B cell (primary cell): ENCODE data around the gene GRB10. TPM values are rescaled to one million over a fixed set of nuclear protein-coding genes. Genes with fewer than 3 reads are reported as not detected.

Source experiments
- ATAC-seq: fragments of 200-7000 bp; cut with Tn5 transposase; one replicate; pipeline ENCODE4 v1.10.0; 2021; ENCODE audit warnings: low read depth, mild to moderate bottlenecking, moderate number of reproducible peaks, moderate library complexity
- CTCF ChIA-PET: fragments of 350-600 bp; sonication (Branson Sonifier 250); formaldehyde crosslinking; loops from one replicate; lab custom pipeline; 2021; ENCODE audit warnings: antibody characterized with exemption, inconsistent platforms; lab: Charles Lee
- POLR2A ChIA-PET: fragments of 350-600 bp; sonication (Branson Sonifier 250); formaldehyde crosslinking; loops from one replicate; lab custom pipeline; 2021; ENCODE audit warnings: antibody characterized with exemption; lab: Charles Lee
- DNase-seq: peaks from one replicate; pipeline ENCODE4 v3.0.0; 2013
- H2AFZ ChIP-seq: 2 replicates; pipeline ENCODE4 v1.6.1; 2012; ENCODE audit warnings: mild to moderate bottlenecking, low read depth, low read length; ENCODE audit not compliant: insufficient read depth, poor library complexity, severe bottlenecking
- H3K27ac ChIP-seq, 2 donors: 1 replicate in 1 of 2; 2 replicates in 1 of 2; pipeline ENCODE4 v1.5.1; 2012 to 2013; ENCODE audit warnings: low read length in 2 of 2, mild to moderate bottlenecking in 2 of 2, moderate library complexity in 1 of 2
- H3K27me3 ChIP-seq, 4 experiments: fragments of 200-600 bp in 1 of 4; sonication (generic) in 1 of 4; replicated peaks in 1 of 4; 1 replicate in 2 of 4; 2 replicates in 2 of 4; pipeline versions ENCODE4 v1.6.1 to v1.7.0; 2013 to 2016; ENCODE audit warnings: low read length in 3 of 4, mild to moderate bottlenecking in 2 of 4, mixed read lengths in 1 of 4, moderate library complexity in 1 of 4; ENCODE audit not compliant: insufficient read depth in 4 of 4, control insufficient read depth in 3 of 4; ENCODE audit errors: control extremely low read depth in 1 of 4
- H3K36me3 ChIP-seq, 2 experiments: replicated peaks in 1 of 2; 1 replicate in 1 of 2; 2 replicates in 1 of 2; pipeline versions ENCODE4 v1.6.1 to v1.7.1; 2013; ENCODE audit warnings: low read length in 1 of 2; ENCODE audit not compliant: insufficient read depth in 2 of 2, control insufficient read depth in 1 of 2; ENCODE audit errors: control extremely low read depth in 1 of 2, extremely low read depth in 1 of 2
- H3K4me1 ChIP-seq, 2 donors: fragments of 200-600 bp in 1 of 2; sonication (generic) in 1 of 2; 1 replicate in 1 of 2; 2 replicates in 1 of 2; pipeline versions ENCODE4 v1.5.1 to v1.6.1; 2013 to 2017; ENCODE audit warnings: low read length in 2 of 2; ENCODE audit not compliant: control insufficient read depth in 2 of 2, insufficient read depth in 2 of 2
- H3K4me2 ChIP-seq: replicated peaks from 2 replicates; pipeline ENCODE3; 2012; ENCODE audit warnings: mild to moderate bottlenecking, low read depth, low read length; ENCODE audit not compliant: poor library complexity, severe bottlenecking
- H3K4me3 ChIP-seq, 5 experiments: fragments of 200-600 bp in 1 of 5; sonication (generic) in 1 of 5; 1 replicate in 3 of 5; 2 replicates in 2 of 5; pipeline versions ENCODE4 v1.5.1 to v1.7.0; 2011 to 2016; ENCODE audit warnings: low read length in 4 of 5, mild to moderate bottlenecking in 4 of 5, low read depth in 2 of 5, control low read depth in 1 of 5, moderate library complexity in 1 of 5; ENCODE audit not compliant: insufficient read depth in 1 of 5; ENCODE audit errors: control extremely low read depth in 1 of 5, extremely low read depth in 1 of 5
- H3K79me2 ChIP-seq: fragments of 200-600 bp; sonication (generic); one replicate; pipeline ENCODE4 v1.6.0; 2016; ENCODE audit warnings: low read length; ENCODE audit not compliant: control insufficient read depth, insufficient read depth
- H3K9ac ChIP-seq: fragments of 200-600 bp; sonication (generic); 2 replicates; pipeline ENCODE4 v1.6.1; 2017; ENCODE audit warnings: mild to moderate bottlenecking, low read length, moderate library complexity
- H3K9me3 ChIP-seq, 3 donors: one replicate each; pipeline versions ENCODE4 v1.6.1 to v1.7.1; 2013; ENCODE audit warnings: low read length in 2 of 3; ENCODE audit not compliant: control insufficient read depth in 2 of 3, insufficient read depth in 1 of 3; ENCODE audit errors: control extremely low read depth in 1 of 3
- H4K20me1 ChIP-seq: 2 replicates; pipeline ENCODE4 v1.6.0; 2012; ENCODE audit warnings: mild to moderate bottlenecking, low read length; ENCODE audit not compliant: insufficient read depth, control insufficient read depth, poor library complexity, severe bottlenecking
- H3K27ac Mint-ChIP-seq: one replicate; pipeline ENCODE4 v1.8.0; 2021; ENCODE audit warnings: mixed read lengths
- H3K27me3 Mint-ChIP-seq: one replicate; pipeline ENCODE4 v1.8.0; 2021; ENCODE audit warnings: mixed read lengths
- H3K4me1 Mint-ChIP-seq: one replicate; pipeline ENCODE4 v1.8.0; 2021; ENCODE audit warnings: mixed read lengths
- H3K4me3 Mint-ChIP-seq: one replicate; pipeline ENCODE4 v1.8.0; 2021; ENCODE audit warnings: mixed read lengths
- H3K9me3 Mint-ChIP-seq: one replicate; pipeline ENCODE4 v1.8.0; 2022; ENCODE audit warnings: mixed read lengths; ENCODE audit not compliant: insufficient read depth
- CTCF ChIP-seq: fragments of 200-600 bp; IDR thresholded peaks from one replicate; pipeline ENCODE4 v1.8.0; 2022; ENCODE audit warnings: antibody characterized with exemption, mild to moderate bottlenecking
- EZH2 ChIP-seq: IDR thresholded peaks from 2 replicates; pipeline ENCODE4 v1.6.1; 2012; ENCODE audit warnings: borderline replicate concordance, low read depth, mild to moderate bottlenecking, moderate library complexity, low read length; ENCODE audit not compliant: insufficient read depth, poor library complexity, severe bottlenecking
- WGBS: methylation state at CpG from one replicate; pipeline ENCODE4 v1.1.5; 2013; ENCODE audit warnings: missing lambda C conversion rate; ENCODE audit not compliant: insufficient coverage; 5-methylcytosine and 5-hydroxymethylcytosine counted together
- intact Hi-C: fragments of 100-400 bp; cut with micrococcal nuclease; formaldehyde crosslinking; loops from one replicate; pipeline ENCODE4 v1.10.0; 2022
- polyA plus RNA-seq: library from polyadenylated mRNA; depleted of rRNA; stranded (reverse); fragments of >200 nt; gene quantifications from 2 replicates; pipeline ENCODE4 v1.2.3, GENCODE V29; 2012
- total RNA-seq, 2 donors: library from RNA; stranded (reverse); fragments of 120-200 nt in 1 of 2; gene quantifications; 1 replicate in 1 of 2; 2 replicates in 1 of 2; pipeline versions ENCODE4 v1.2.3 to v1.2.4, GENCODE V29; 2013 to 2022

Gene GRB10
- total and polyA plus RNA-seq, 2 donors (not counting 1 experiment from before 2014, with no cell fraction given): 0.04 TPM; not detected in 1

- Mint-ChIP-seq H3K27ac (no peak overlapping the region), H3K27me3 (peaks cover 9% of the 10 kb centered on the region)
Observed at GRCh38 chr7:50567715-50568261, 214.9 kb downstream of the GRB10 start.

GRCh38 chr7:50565977-50566376, 216.7 kb downstream of the GRB10 start:
- Histone ChIP-seq H3K4me3 (no peak overlapping the region), H2AFZ (no peak overlapping the region), H3K4me1 (no peaks in the 10 kb centered on the region), H3K9ac (no peak overlapping the region), H3K4me2 (no peak overlapping the region), H3K27ac (no peak overlapping the region), H4K20me1 (no peaks in the 10 kb centered on the region), H3K36me3 (no peaks in the 10 kb centered on the region), H3K27me3 (no peaks in the 10 kb centered on the region), H3K79me2 (no peaks in the 10 kb centered on the region), H3K9me3 (no peaks in the 10 kb centered on the region)
- H3K27ac Mint-ChIP-seq: no peak overlapping the region
- CTCF ChIA-PET: no interaction called here
- DNase-seq (no peak), ATAC-seq (no peak)
- POLR2A ChIA-PET: no interaction called here
- TF ChIP-seq EZH2 (no peak), CTCF (no peak)
- no peaks in the 10 kb centered on the region for H3K9me3 Mint-ChIP-seq
- intact Hi-C loops: no loop called here
- no peak overlapping the region for H3K4me3 Mint-ChIP-seq
- H3K27me3 Mint-ChIP-seq: peaks cover 9% of the 10 kb centered on the region
- no peaks in the 10 kb centered on the region for H3K4me1 Mint-ChIP-seq
- WGBS: 70% methylated on average over 3 of the region's 5 CpGs

More at GRCh38 chr7:50567715-50568261, 214.9 kb downstream of the GRB10 start:
- ChIA-PET POLR2A (interaction anchor here (0.7 kb wide), 1 partner anchor 78 kb away, joined by 3 read pairs; no protein-coding TSS in a partner anchor), CTCF (no interaction called here)
- WGBS: 85% methylated on average over 5 of the region's 6 CpGs
- no peaks in the 10 kb centered on the region for H3K9me3 Mint-ChIP-seq
- Histone ChIP-seq H3K27me3 (no peaks in the 10 kb centered on the region), H3K36me3 (no peaks in the 10 kb centered on the region), H3K79me2 (no peaks in the 10 kb centered on the region), H3K4me2 (no peak overlapping the region), H4K20me1 (no peaks in the 10 kb centered on the region), H3K9ac (no peak overlapping the region), H2AFZ (no peak overlapping the region), H3K27ac (no peak overlapping the region), H3K9me3 (no peaks in the 10 kb centered on the region), H3K4me1 (no peaks in the 10 kb centered on the region), H3K4me3 (no peak overlapping the region)
- ATAC-seq (no peak), DNase-seq (no peak)
- intact Hi-C loops: no loop called here
- H3K4me3 Mint-ChIP-seq: no peak overlapping the region
- TF ChIP-seq EZH2 (no peak), CTCF (no peak)
- no peaks in the 10 kb centered on the region for H3K4me1 Mint-ChIP-seq
